ENCODE data around the gene AANAT. TPM values are rescaled to one million over a fixed set of nuclear protein-coding genes. Genes with fewer than 3 reads are reported as not detected.

AANAT gene
- total and polyA plus RNA-seq, 3 donors from 2014 or later = 2.0 to 4.4 (median 4.3) TPM

- no peak for DNase-seq
- peaks cover 13% of the 10 kb centered on the region for H3K4me1 ChIP-seq
- intact Hi-C loops (cut with DNase I; ENCODE audit: low total_unique reads) = no loop called here
- no peaks in the 10 kb centered on the region for H3K27me3 ChIP-seq
- 86 to 88% methylated on average over 11 of the region's 11 CpGs for WGBS, 2 donors
- H3K27ac ChIP-seq = no peak overlapping the region
- H3K4me3 ChIP-seq = no peak overlapping the region
- H3K9me3 ChIP-seq = no peaks in the 10 kb centered on the region
- no peaks in the 10 kb centered on the region for H3K36me3 ChIP-seq (ENCODE audit: low read depth, missing control alignments)
- no peak for TF ChIP-seq CTCF (IDR thresholded peaks at IDR 0.05)
- TF ChIP-seq POLR2A (IDR thresholded peaks at IDR 0.05) = no peak
Observed at GRCh38 chr17:76484228-76484725, 16.9 kb downstream of the AANAT start.

- TF ChIP-seq POLR2A (IDR thresholded peaks at IDR 0.05) (no peak), CTCF (IDR thresholded peaks at IDR 0.05) (no peak)
- 30 to 38% methylated on average over 11 of the region's 11 CpGs for WGBS, 2 donors
- H3K36me3 ChIP-seq (ENCODE audit: low read depth, missing control alignments) = no peaks in the 10 kb centered on the region
- peaks cover 8% of the 10 kb centered on the region for H3K4me1 ChIP-seq
- H3K27me3 ChIP-seq = no peaks in the 10 kb centered on the region
- no peak overlapping the region for H3K27ac ChIP-seq
- H3K4me3 ChIP-seq = no peak overlapping the region
- no peaks in the 10 kb centered on the region for H3K9me3 ChIP-seq
- peak; percentile 53 for DNase-seq
- intact Hi-C loops (cut with DNase I; ENCODE audit: low total_unique reads) = no loop called here
Observed at GRCh38 chr17:76485569-76485968, 18.2 kb downstream of the AANAT start.

- peak overlapping the region in 1 of 2 donors; percentile 8 for H3K27ac ChIP-seq
- H3K9me3 ChIP-seq = no peaks in the 10 kb centered on the region
- no peak overlapping the region for H3K4me3 ChIP-seq
- H3K36me3 ChIP-seq (ENCODE audit: low read depth, missing control alignments) = no peaks in the 10 kb centered on the region
- TF ChIP-seq CTCF (IDR thresholded peaks at IDR 0.05) = no peak
- TF ChIP-seq POLR2A (IDR thresholded peaks at IDR 0.05) = no peak
- peaks cover 4% of the 10 kb centered on the region for H3K4me1 ChIP-seq
- 95 to 97% methylated on average over 10 to 22 of the region's 22 CpGs for WGBS, 2 donors
- H3K27me3 ChIP-seq = no peaks in the 10 kb centered on the region
- intact Hi-C loops (cut with DNase I; ENCODE audit: low total_unique reads) = no loop called here
- no peak for DNase-seq
Observed at GRCh38 chr17:76487451-76488192, 20.2 kb downstream of the AANAT start.

GRCh38 chr17:76490112-76490710, 22.8 kb downstream of the AANAT start:
- 82 to 94% methylated on average over 8 to 10 of the region's 10 CpGs for WGBS, 2 donors
- Histone ChIP-seq H3K4me3 (no peak overlapping the region), H3K4me1 (peaks cover 12% of the 10 kb centered on the region), H3K27ac (no peak overlapping the region), H3K36me3 (ENCODE audit: low read depth, missing control alignments) (no peaks in the 10 kb centered on the region), H3K27me3 (no peaks in the 10 kb centered on the region), H3K9me3 (no peaks in the 10 kb centered on the region)
- DNase-seq = no peak
- intact Hi-C loops (cut with DNase I; ENCODE audit: low total_unique reads) = no loop called here
- TF ChIP-seq POLR2A (IDR thresholded peaks at IDR 0.05) (no peak), CTCF (IDR thresholded peaks at IDR 0.05) (no peak)
